ENCODE measurements around the gene NET1.

The NET1 gene

DNA sequence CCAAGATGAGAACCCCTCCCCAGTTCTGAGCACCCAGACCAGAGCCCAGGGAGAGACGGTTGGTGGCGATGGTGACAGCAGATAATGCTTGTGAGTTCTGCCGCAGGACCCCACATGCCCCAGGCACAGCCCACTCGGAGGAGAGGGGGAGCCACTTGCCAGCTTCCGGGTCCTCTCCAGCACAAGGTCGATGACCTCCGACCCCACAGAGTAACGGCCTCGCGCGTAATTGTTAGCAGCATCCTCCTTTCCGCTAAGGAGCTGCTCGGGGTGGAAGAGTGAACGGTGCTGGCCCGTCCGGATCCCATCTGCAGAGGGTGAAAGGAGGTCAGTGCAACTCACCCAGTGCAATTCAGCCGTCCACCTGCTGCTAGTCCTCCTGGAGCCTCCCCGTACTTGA lies 17.2 kb upstream of the NET1 start:
- no peak for DNase-seq (ENCODE audit: extremely low read depth, insufficient read length)
- no peaks in the 10 kb centered on the region for H3K27me3 ChIP-seq (replicated peaks; ENCODE audit: control insufficient read depth, insufficient read depth, low read length)
- TF ChIP-seq, protein P1, sequence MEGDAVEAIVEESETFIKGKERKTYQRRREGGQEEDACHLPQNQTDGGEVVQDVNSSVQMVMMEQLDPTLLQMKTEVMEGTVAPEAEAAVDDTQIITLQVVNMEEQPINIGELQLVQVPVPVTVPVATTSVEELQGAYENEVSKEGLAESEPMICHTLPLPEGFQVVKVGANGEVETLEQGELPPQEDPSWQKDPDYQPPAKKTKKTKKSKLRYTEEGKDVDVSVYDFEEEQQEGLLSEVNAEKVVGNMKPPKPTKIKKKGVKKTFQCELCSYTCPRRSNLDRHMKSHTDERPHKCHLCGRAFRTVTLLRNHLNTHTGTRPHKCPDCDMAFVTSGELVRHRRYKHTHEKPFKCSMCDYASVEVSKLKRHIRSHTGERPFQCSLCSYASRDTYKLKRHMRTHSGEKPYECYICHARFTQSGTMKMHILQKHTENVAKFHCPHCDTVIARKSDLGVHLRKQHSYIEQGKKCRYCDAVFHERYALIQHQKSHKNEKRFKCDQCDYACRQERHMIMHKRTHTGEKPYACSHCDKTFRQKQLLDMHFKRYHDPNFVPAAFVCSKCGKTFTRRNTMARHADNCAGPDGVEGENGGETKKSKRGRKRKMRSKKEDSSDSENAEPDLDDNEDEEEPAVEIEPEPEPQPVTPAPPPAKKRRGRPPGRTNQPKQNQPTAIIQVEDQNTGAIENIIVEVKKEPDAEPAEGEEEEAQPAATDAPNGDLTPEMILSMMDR (IDR thresholded peaks at IDR 0.05; ENCODE audit: insufficient read depth, low read length, poor library complexity, severe bottlenecking), result no peak
- no peaks in the 10 kb centered on the region for H3K36me3 ChIP-seq (ENCODE audit: control insufficient read depth, insufficient read depth, low read length)
- no peak overlapping the region for H3K4me3 ChIP-seq (replicated peaks; ENCODE audit: low read depth, low read length)

GRCh38 chr10:5396556-5397300 lies 15.6 kb upstream of the NET1 start:
- TF ChIP-seq, protein P1 (IDR thresholded peaks at IDR 0.05; ENCODE audit: insufficient read depth, low read length, poor library complexity, severe bottlenecking), result no peak
- no peak overlapping the region for H3K4me3 ChIP-seq (replicated peaks; ENCODE audit: low read depth, low read length)
- no peaks in the 10 kb centered on the region for H3K27me3 ChIP-seq (replicated peaks; ENCODE audit: control insufficient read depth, insufficient read depth, low read length)
- no peak for DNase-seq (ENCODE audit: extremely low read depth, insufficient read length)
- H3K36me3 ChIP-seq (ENCODE audit: control insufficient read depth, insufficient read depth, low read length), result no peaks in the 10 kb centered on the region

DNA sequence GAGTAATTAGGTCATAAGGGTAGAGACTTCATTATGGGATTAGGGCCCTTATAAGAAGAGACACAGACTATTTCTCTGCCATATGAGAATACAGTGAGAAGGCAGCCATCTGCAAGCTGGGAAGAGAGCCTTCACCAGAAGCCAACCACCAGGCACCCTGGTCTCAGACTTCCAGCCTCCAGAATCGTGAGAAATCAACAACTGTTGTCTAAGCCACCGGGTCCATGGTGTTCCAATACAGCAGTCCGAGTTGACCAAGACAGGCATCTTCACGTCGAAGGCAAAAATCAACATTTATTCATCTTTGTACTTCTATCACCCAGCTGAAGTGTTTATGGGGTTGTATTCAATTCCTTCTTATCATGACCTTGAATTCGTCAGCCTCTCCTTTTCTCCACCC lies 13.0 kb upstream of the NET1 start:
- H3K36me3 ChIP-seq (ENCODE audit: control insufficient read depth, insufficient read depth, low read length), result no peaks in the 10 kb centered on the region
- TF ChIP-seq, protein P1 (IDR thresholded peaks at IDR 0.05; ENCODE audit: insufficient read depth, low read length, poor library complexity, severe bottlenecking), result no peak
- DNase-seq (ENCODE audit: extremely low read depth, insufficient read length), result no peak
- no peaks in the 10 kb centered on the region for H3K27me3 ChIP-seq (replicated peaks; ENCODE audit: control insufficient read depth, insufficient read depth, low read length)
- H3K4me3 ChIP-seq (replicated peaks; ENCODE audit: low read depth, low read length), result no peak overlapping the region

DNA sequence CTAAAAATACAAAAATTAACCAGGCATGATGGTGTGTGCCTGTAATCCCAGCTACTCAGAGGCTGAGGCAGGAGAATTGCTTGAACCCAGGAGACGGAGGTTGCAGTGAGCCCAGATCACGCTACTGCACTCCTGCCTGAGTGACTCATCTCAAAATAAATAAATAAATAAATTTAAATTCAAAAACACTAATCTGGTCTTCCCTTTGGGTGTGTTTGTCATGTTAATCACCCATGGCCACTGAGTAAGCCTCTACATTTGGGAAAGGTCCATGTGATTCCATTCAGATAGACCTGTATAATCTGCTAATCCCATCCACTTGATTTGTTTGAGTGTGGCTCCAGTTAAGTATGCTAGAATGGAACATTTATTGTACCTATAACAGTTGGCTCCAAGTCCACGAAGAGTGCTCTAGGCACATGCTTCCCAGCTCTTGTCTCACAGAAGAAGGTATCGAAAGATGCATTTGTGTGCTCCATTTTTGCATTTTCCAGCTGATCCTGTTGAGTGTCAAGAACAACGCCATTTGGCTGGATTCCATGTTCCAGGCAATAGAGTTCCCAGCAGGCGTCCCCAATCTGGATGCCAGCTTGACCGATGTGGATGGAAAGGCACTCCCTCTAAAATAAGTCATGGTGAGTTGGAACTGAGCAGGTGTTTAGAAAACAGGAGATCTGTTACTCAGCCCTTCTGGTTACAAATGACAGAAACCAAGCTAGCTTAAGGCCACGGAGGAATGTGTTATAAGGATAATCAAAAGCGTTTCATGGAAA lies 11.7 kb upstream of the NET1 start:
- no peak for DNase-seq (ENCODE audit: extremely low read depth, insufficient read length)
- Histone ChIP-seq H3K4me3 (replicated peaks; ENCODE audit: low read depth, low read length) (no peak overlapping the region), H3K36me3 (ENCODE audit: control insufficient read depth, insufficient read depth, low read length) (no peaks in the 10 kb centered on the region), H3K27me3 (replicated peaks; ENCODE audit: control insufficient read depth, insufficient read depth, low read length) (no peaks in the 10 kb centered on the region)
- TF ChIP-seq, protein P1 (IDR thresholded peaks at IDR 0.05; ENCODE audit: insufficient read depth, low read length, poor library complexity, severe bottlenecking), result no peak

GRCh38 chr10:5402798-5403197 lies 9.6 kb upstream of the NET1 start:
- TF ChIP-seq, protein P1 (IDR thresholded peaks at IDR 0.05; ENCODE audit: insufficient read depth, low read length, poor library complexity, severe bottlenecking), result no peak
- H3K27me3 ChIP-seq (replicated peaks; ENCODE audit: control insufficient read depth, insufficient read depth, low read length), result no peaks in the 10 kb centered on the region

More at GRCh38 chr10:5402798-5403197, 9.6 kb upstream of the NET1 start:
- Histone ChIP-seq H3K36me3 (ENCODE audit: control insufficient read depth, insufficient read depth, low read length) (no peaks in the 10 kb centered on the region), H3K4me3 (replicated peaks; ENCODE audit: low read depth, low read length) (no peak overlapping the region)
- DNase-seq (ENCODE audit: extremely low read depth, insufficient read length), result no peak
